ENCODE measurements around the gene NADSYN1.

- TF ChIP-seq CTCF (IDR thresholded peaks at IDR 0.05; ENCODE audit: insufficient read depth, low read length, poor library complexity, severe bottlenecking) (no peak), EZH2phosphoT487 (conservative IDR thresholded peaks at IDR 0.05; ENCODE audit: low read length) (no peak)
These were observed 86.0 kb downstream of the NADSYN1 start for GRCh38 chr11:71539017-71539416.

Measured in SU-DHL-6 (cell line).